PC-9 (cell line): ENCODE measurements around the gene DMAP1. TPM values are rescaled to one million over a fixed set of nuclear protein-coding genes. Genes with fewer than 3 reads are reported as not detected.
A peak's percentile ranks its signal among the peaks of the same experiment; 100 is the strongest.

Source experiments
- Bru-seq: library from RNA; stranded (reverse); fragments of 400-500 nt; gene quantifications from one replicate; lab custom pipeline; 2021; lab: Mats Ljungman, UMichigan
- BruChase-seq, 2 experiments: library from RNA; stranded (reverse); fragments of 400-500 nt; gene quantifications; one replicate each; lab custom pipeline; 2021; lab: Mats Ljungman, UMichigan
- BruUV-seq: library from RNA; stranded (reverse); fragments of 400-500 nt; replicated peaks from 2 replicates; lab custom pipeline; 2021; lab: Mats Ljungman, UMichigan
- CTCF ChIA-PET: fragments of 300-600 bp; sonication (Branson Sonifier 250); formaldehyde crosslinking; loops from one replicate; lab custom pipeline; 2022; ENCODE audit warnings: antibody characterized with exemption; lab: Charles Lee
- POLR2A ChIA-PET: fragments of 300-600 bp; sonication (Branson Sonifier 250); formaldehyde crosslinking; loops from one replicate; lab custom pipeline; 2022; ENCODE audit warnings: antibody characterized with exemption; ENCODE audit not compliant: unreplicated experiment; lab: Charles Lee
- DNase-seq, 2 experiments: peaks; one replicate each; pipeline versions ENCODE4 v3.0.0 to v3.0.0-alpha.2; 2015 to 2022; ENCODE audit warnings: mixed read lengths in 1 of 2
- H2AFZ ChIP-seq: fragments of 200-600 bp; sonication (generic); 2 replicates; pipeline ENCODE4 v1.8.1; 2017; ENCODE audit warnings: antibody characterized with exemption
- H3F3A ChIP-seq: fragments of 200-600 bp; sonication (generic); 2 replicates; pipeline ENCODE4 v1.8.1; 2017; ENCODE audit warnings: antibody characterized with exemption, mild to moderate bottlenecking, low read depth; ENCODE audit not compliant: insufficient read depth
- H3K27ac ChIP-seq: fragments of 200-600 bp; sonication (generic); 2 replicates; pipeline ENCODE4 v1.6.1; 2016; ENCODE audit warnings: mixed run types
- H3K27me3 ChIP-seq: fragments of 200-600 bp; sonication (generic); 2 replicates; pipeline ENCODE4 v1.6.1; 2016; ENCODE audit warnings: low read depth, mixed run types; ENCODE audit not compliant: insufficient read depth
- H3K36me3 ChIP-seq: fragments of 200-600 bp; sonication (generic); 2 replicates; pipeline ENCODE4 v1.6.1; 2016; ENCODE audit warnings: low read depth, mixed run types
- H3K4me1 ChIP-seq: fragments of 200-600 bp; sonication (generic); replicated peaks from 2 replicates; pipeline ENCODE4 v1.6.1; 2016; ENCODE audit warnings: mixed run types; ENCODE audit not compliant: insufficient read depth
- H3K4me2 ChIP-seq: fragments of 200-600 bp; sonication (generic); 2 replicates; pipeline ENCODE4 v1.6.1; 2017; ENCODE audit warnings: mixed run types
- H3K4me3 ChIP-seq: fragments of 200-600 bp; sonication (generic); 2 replicates; pipeline ENCODE4 v1.6.1; 2016; ENCODE audit warnings: mixed run types
- H3K79me2 ChIP-seq: fragments of 200-600 bp; sonication (generic); 2 replicates; pipeline ENCODE4 v1.6.1; 2017; ENCODE audit warnings: low read depth, mixed run types
- H3K9me2 ChIP-seq: fragments of 200-600 bp; sonication (generic); 2 replicates; pipeline ENCODE4 v1.8.1; 2017; ENCODE audit warnings: mild to moderate bottlenecking; ENCODE audit not compliant: insufficient read depth
- H3K9me3 ChIP-seq: fragments of 200-600 bp; sonication (generic); 2 replicates; pipeline ENCODE4 v1.8.1; 2016; ENCODE audit warnings: low read depth; ENCODE audit not compliant: insufficient read depth
- H4K20me1 ChIP-seq: fragments of 200-600 bp; sonication (generic); 2 replicates; pipeline ENCODE4 v1.8.1; 2017; ENCODE audit not compliant: insufficient read depth
- CTCF ChIP-seq: fragments of 200-600 bp; sonication (generic); conservative IDR thresholded peaks from 2 replicates; pipeline ENCODE4 v1.6.1; 2017; ENCODE audit warnings: mixed run types, antibody characterized with exemption, mild to moderate bottlenecking, moderate library complexity
- EZH2 ChIP-seq: fragments of 200-600 bp; sonication (generic); IDR thresholded peaks from 2 replicates; pipeline ENCODE4 v1.8.0; 2017; ENCODE audit warnings: antibody characterized with exemption, low read depth
- intact Hi-C: fragments of 100-400 bp; cut with micrococcal nuclease; formaldehyde crosslinking; loops from one replicate; pipeline ENCODE4 v1.10.0; 2022; ENCODE audit not compliant: unreplicated experiment
- long read RNA-seq: library from polyadenylated mRNA; stranded (forward); transcript quantifications from one replicate; pipeline ENCODE4 v2.0.0, GENCODE V29; 2022
- total RNA-seq: library from RNA; stranded (reverse); gene quantifications from 2 replicates; pipeline ENCODE4 v1.2.3, GENCODE V29; 2021

DMAP1 gene
- total RNA-seq (54.2 and 68.4 TPM in 2 replicates), Bru-seq, nascent RNA (percentile 73 among the genes with signal in this experiment), BruChase-seq, experiment 1, labeled RNA remaining after a 2-hour chase (percentile 89 among the genes with signal in this experiment), BruChase-seq, experiment 2, labeled RNA remaining after a 6-hour chase (percentile 92 among the genes with signal in this experiment)
- long read RNA-seq, full-length matches to known transcripts: 41 of 60 reads
- long read RNA-seq, partial matches to known transcripts: 2 of 60 reads
- long read RNA-seq, other reads (novel, unspliced or antisense): 17 of 60 reads

- Histone ChIP-seq H4K20me1 (no peaks in the 10 kb centered on the region), H3K4me2 (peak within 1 kb of the TSS; percentile 94), H3K9me2 (no peaks in the 10 kb centered on the region; the same call in 1 of the 2 replicates), H3K4me1 (peaks cover 17% of the 10 kb centered on the region; the same call in 1 of the 2 replicates), H3K79me2 (peaks cover 11% of the 10 kb centered on the region), H3K4me3 (peak within 1 kb of the TSS; percentile 86), H2AFZ (peak within 1 kb of the TSS; percentile 91), H3K27me3 (no peaks in the 10 kb centered on the region), H3K27ac (peak within 1 kb of the TSS; percentile 27; the same call in 1 of the 2 replicates), H3K36me3 (no peaks in the 10 kb centered on the region), H3K9me3 (no peaks in the 10 kb centered on the region), H3F3A (peaks cover 20% of the 10 kb centered on the region; the same call in 1 of the 2 replicates)
- peak; percentile 65 to 80 for DNase-seq
- POLR2A ChIA-PET: interaction anchor here (0.5 to 0.7 kb wide), 7 partner anchors 10 to 761 kb away, joined by 3 to 4 read pairs (median 3); no protein-coding TSS in a partner anchor
- no TSS peak for BruUV-seq
- intact Hi-C loops: loop anchor here (5.0 kb wide), 1 partner anchor 206 kb away; no protein-coding TSS in a partner anchor
- TF ChIP-seq CTCF (no peak), EZH2 (no peak)
- CTCF ChIA-PET: interaction anchor here (0.5 to 1.0 kb wide), 2 partner anchors 27 to 165 kb away, joined by 3 to 5 read pairs; no protein-coding TSS in a partner anchor
Observed at GRCh38 chr1:44213222-44214112, at the start of gene DMAP1. DMAP1 (plus strand) TSS chr1:44213471; CDS start chr1:44213754, 283 bp downstream.

GRCh38 chr1:44168520-44169098 lies 44.7 kb upstream of the DMAP1 start:
- no peaks in the 10 kb centered on the region for H3K4me1 ChIP-seq
- intact Hi-C loops: no loop called here
- no peak for DNase-seq
- CTCF ChIA-PET: no interaction called here
- POLR2A ChIA-PET: interaction anchor here (0.6 kb wide), 1 partner anchor 298 kb away, joined by 4 read pairs; no protein-coding TSS in a partner anchor
- H3K27ac ChIP-seq: no peak overlapping the region
- H3K9me2 ChIP-seq: no peaks in the 10 kb centered on the region
- H3K4me2 ChIP-seq: no peak overlapping the region
- no peaks in the 10 kb centered on the region for H3K27me3 ChIP-seq
- H2AFZ ChIP-seq: no peak overlapping the region
- no peaks in the 10 kb centered on the region; the same call in 1 of the 2 replicates for H3K9me3 ChIP-seq
- H3F3A ChIP-seq: no peaks in the 10 kb centered on the region
- H3K79me2 ChIP-seq: no peaks in the 10 kb centered on the region
- no peak for TF ChIP-seq CTCF
- no peak for TF ChIP-seq EZH2
- no peaks in the 10 kb centered on the region for H3K36me3 ChIP-seq
- no peak overlapping the region for H3K4me3 ChIP-seq
- BruUV-seq: no TSS peak
- no peaks in the 10 kb centered on the region for H4K20me1 ChIP-seq
